ENCODE results near the gene KRTAP1-5. TPM values are rescaled to one million over a fixed set of nuclear protein-coding genes. Genes with fewer than 3 reads are reported as not detected.

The KRTAP1-5 gene
- total RNA-seq, 6 experiments from 2014 or later = not detected

GRCh38 chr17:41016578-41017215, 10.3 kb downstream of the KRTAP1-5 start:
- ATAC-seq (no peak), DNase-seq (no peak)
- 43% methylated on average over 10 of the region's 13 CpGs for WGBS (ENCODE audit: insufficient coverage, low coverage, low lambda C conversion rate, missing lambda C conversion rate)
- H3K4me3 ChIP-seq = no peak overlapping the region
- no peak overlapping the region for H3K27ac ChIP-seq
- H3K9me3 ChIP-seq = no peaks in the 10 kb centered on the region
- intact Hi-C loops (cut with DNase I) = no loop called here
- H3K4me1 ChIP-seq = no peaks in the 10 kb centered on the region
- H3K36me3 ChIP-seq = no peaks in the 10 kb centered on the region
- no peaks in the 10 kb centered on the region for H3K27me3 ChIP-seq
- TF ChIP-seq POLR2A (IDR thresholded peaks at IDR 0.05) = no peak
- TF ChIP-seq, protein P1, sequence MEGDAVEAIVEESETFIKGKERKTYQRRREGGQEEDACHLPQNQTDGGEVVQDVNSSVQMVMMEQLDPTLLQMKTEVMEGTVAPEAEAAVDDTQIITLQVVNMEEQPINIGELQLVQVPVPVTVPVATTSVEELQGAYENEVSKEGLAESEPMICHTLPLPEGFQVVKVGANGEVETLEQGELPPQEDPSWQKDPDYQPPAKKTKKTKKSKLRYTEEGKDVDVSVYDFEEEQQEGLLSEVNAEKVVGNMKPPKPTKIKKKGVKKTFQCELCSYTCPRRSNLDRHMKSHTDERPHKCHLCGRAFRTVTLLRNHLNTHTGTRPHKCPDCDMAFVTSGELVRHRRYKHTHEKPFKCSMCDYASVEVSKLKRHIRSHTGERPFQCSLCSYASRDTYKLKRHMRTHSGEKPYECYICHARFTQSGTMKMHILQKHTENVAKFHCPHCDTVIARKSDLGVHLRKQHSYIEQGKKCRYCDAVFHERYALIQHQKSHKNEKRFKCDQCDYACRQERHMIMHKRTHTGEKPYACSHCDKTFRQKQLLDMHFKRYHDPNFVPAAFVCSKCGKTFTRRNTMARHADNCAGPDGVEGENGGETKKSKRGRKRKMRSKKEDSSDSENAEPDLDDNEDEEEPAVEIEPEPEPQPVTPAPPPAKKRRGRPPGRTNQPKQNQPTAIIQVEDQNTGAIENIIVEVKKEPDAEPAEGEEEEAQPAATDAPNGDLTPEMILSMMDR (IDR thresholded peaks at IDR 0.05) = no peak

DNA sequence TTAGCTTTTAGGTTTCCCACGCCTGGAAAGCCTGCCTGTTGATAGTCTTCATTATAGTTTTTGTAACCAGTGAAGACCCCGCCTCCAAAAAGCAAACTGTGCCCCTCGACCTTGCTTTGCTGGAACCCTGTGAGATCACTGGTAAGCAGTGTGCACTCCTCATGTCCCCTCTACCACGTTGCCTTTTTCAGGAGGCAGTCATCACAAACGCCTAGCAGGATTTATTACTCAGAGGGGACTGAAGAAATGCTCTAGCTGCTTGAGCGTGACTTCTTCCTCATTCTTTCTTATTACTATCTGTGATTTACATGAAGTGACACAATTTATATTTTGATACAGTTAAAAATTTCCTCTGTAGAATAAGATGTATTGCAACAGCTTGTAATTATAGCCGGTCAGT, 11.6 kb downstream of the KRTAP1-5 start:
- no peak for ATAC-seq
- Histone ChIP-seq H3K4me3 (no peak overlapping the region), H3K27ac (no peak overlapping the region), H3K4me1 (no peaks in the 10 kb centered on the region), H3K36me3 (no peaks in the 10 kb centered on the region), H3K27me3 (no peaks in the 10 kb centered on the region), H3K9me3 (no peaks in the 10 kb centered on the region)
- WGBS (ENCODE audit: insufficient coverage, low coverage, low lambda C conversion rate, missing lambda C conversion rate) = 52% methylated on average over 7 of the region's 7 CpGs
- TF ChIP-seq POLR2A (IDR thresholded peaks at IDR 0.05) = no peak
- TF ChIP-seq, protein P1 (IDR thresholded peaks at IDR 0.05) = no peak
- intact Hi-C loops (cut with DNase I) = no loop called here
- no peak for DNase-seq

- Histone ChIP-seq H3K9me3 (no peaks in the 10 kb centered on the region), H3K27me3 (no peaks in the 10 kb centered on the region), H3K4me3 (no peak overlapping the region), H3K4me1 (no peaks in the 10 kb centered on the region), H3K36me3 (no peaks in the 10 kb centered on the region), H3K27ac (no peak overlapping the region)
- DNase-seq = no peak
- intact Hi-C loops (cut with DNase I) = no loop called here
- no peak for TF ChIP-seq POLR2A (IDR thresholded peaks at IDR 0.05)
- TF ChIP-seq, protein P1 (IDR thresholded peaks at IDR 0.05) = no peak
- no peak for ATAC-seq
- 18% methylated on average over 1 of the region's 1 CpG for WGBS (ENCODE audit: insufficient coverage, low coverage, low lambda C conversion rate, missing lambda C conversion rate)
Observed at GRCh38 chr17:41013606-41014005, 13.4 kb downstream of the KRTAP1-5 start.

GRCh38 chr17:41013181-41013580, 13.8 kb downstream of the KRTAP1-5 start:
- Histone ChIP-seq H3K4me1 (no peaks in the 10 kb centered on the region), H3K27me3 (no peaks in the 10 kb centered on the region), H3K4me3 (no peak overlapping the region), H3K9me3 (no peaks in the 10 kb centered on the region), H3K27ac (no peak overlapping the region), H3K36me3 (no peaks in the 10 kb centered on the region)
- intact Hi-C loops (cut with DNase I) = no loop called here
- no peak for ATAC-seq
- TF ChIP-seq, protein P1 (IDR thresholded peaks at IDR 0.05) = no peak
- TF ChIP-seq POLR2A (IDR thresholded peaks at IDR 0.05) = no peak
- DNase-seq = no peak
- 67% methylated on average over 3 of the region's 3 CpGs for WGBS (ENCODE audit: insufficient coverage, low coverage, low lambda C conversion rate, missing lambda C conversion rate)
